ENCODE data around the gene BGLAP.

Gene BGLAP

GRCh38 chr1:156247460-156248322 is 5.7 kb downstream of the BGLAP start, which contains the start of gene PAQR6:
TSS of gene PAQR6 (minus strand) at chr1:156248056. CDS start at chr1:156246731, 1,325 bp downstream.
- no peak within 1 kb of the TSS for H3K4me3 ChIP-seq (ENCODE audit: control insufficient read depth, low read depth, low read length)
- TF ChIP-seq CTCF (conservative IDR thresholded peaks at IDR 0.05; ENCODE audit: control insufficient read depth, insufficient read depth, low read depth, low read length): no peak
- DNase-seq (ENCODE audit: low read depth): no peak

- DNase-seq (ENCODE audit: low read depth): no peak
- TF ChIP-seq CTCF (conservative IDR thresholded peaks at IDR 0.05; ENCODE audit: control insufficient read depth, insufficient read depth, low read depth, low read length): no peak
- H3K4me3 ChIP-seq (ENCODE audit: control insufficient read depth, low read depth, low read length): no peak overlapping the region
Observed at GRCh38 chr1:156248323-156248683, 6.3 kb downstream of the BGLAP start.

- TF ChIP-seq CTCF (conservative IDR thresholded peaks at IDR 0.05; ENCODE audit: control insufficient read depth, insufficient read depth, low read depth, low read length): no peak
- no peak overlapping the region for H3K4me3 ChIP-seq (ENCODE audit: control insufficient read depth, low read depth, low read length)
- no peak for DNase-seq (ENCODE audit: low read depth)
Observed at GRCh38 chr1:156249593-156249992, 7.6 kb downstream of the BGLAP start.

- no peak for DNase-seq (ENCODE audit: low read depth)
Observed at GRCh38 chr1:156251527-156251926, 9.5 kb downstream of the BGLAP start.

GRCh38 chr1:156253634-156254033 is 11.7 kb downstream of the BGLAP start:
- DNase-seq (ENCODE audit: low read depth): no peak
- H3K4me3 ChIP-seq (ENCODE audit: control insufficient read depth, low read depth, low read length): no peak overlapping the region
- TF ChIP-seq CTCF (conservative IDR thresholded peaks at IDR 0.05; ENCODE audit: control insufficient read depth, insufficient read depth, low read depth, low read length): no peak

More at GRCh38 chr1:156251527-156251926, 9.5 kb downstream of the BGLAP start:
- TF ChIP-seq CTCF (conservative IDR thresholded peaks at IDR 0.05; ENCODE audit: control insufficient read depth, insufficient read depth, low read depth, low read length): no peak
- H3K4me3 ChIP-seq (ENCODE audit: control insufficient read depth, low read depth, low read length): no peak overlapping the region

- TF ChIP-seq CTCF (conservative IDR thresholded peaks at IDR 0.05; ENCODE audit: control insufficient read depth, insufficient read depth, low read depth, low read length): no peak
- H3K4me3 ChIP-seq (ENCODE audit: control insufficient read depth, low read depth, low read length): no peak overlapping the region
- DNase-seq (ENCODE audit: low read depth): no peak
Observed at GRCh38 chr1:156257711-156258110, 15.7 kb downstream of the BGLAP start.

Data from fibroblast of mammary gland (primary cell).